Measurements from ENCODE around the gene MRI1. TPM values are rescaled to one million over a fixed set of nuclear protein-coding genes. Genes with fewer than 3 reads are reported as not detected.
"Not testable (repeated sequence)": the region's sequence is repeated elsewhere in the genome, so short reads cannot be mapped to it uniquely, and the experiment has no call there.

Gene MRI1
- polyA plus RNA-seq, 1 donor (not counting 4 experiments of a cell fraction or from before 2014, with no cell fraction given): 22.8 TPM

DNA sequence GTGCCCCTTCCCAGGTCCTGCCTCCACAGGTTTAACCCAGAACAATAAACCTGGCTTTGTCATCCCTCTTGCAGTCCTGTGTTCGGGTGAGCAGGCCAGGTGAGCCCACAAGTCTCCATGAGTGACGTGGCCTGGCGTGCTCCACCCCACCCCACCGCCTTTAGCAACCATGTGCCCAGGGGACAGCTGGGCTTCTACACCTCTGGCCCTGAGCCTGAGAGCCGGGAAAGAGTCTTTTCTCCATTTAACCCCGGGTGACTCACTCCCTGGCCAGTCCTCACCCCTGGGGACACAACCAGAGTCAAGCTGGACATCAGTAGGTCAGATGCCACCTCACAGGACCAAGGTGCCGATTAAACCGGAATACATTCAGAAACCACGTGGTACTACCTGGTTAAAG, 14.1 kb downstream of the MRI1 start:
- FAIRE-seq: no peak
- no peak for TF ChIP-seq EZH2 (IDR thresholded peaks at IDR 0.05; ENCODE audit: low read length)
- TF ChIP-seq, protein P1, sequence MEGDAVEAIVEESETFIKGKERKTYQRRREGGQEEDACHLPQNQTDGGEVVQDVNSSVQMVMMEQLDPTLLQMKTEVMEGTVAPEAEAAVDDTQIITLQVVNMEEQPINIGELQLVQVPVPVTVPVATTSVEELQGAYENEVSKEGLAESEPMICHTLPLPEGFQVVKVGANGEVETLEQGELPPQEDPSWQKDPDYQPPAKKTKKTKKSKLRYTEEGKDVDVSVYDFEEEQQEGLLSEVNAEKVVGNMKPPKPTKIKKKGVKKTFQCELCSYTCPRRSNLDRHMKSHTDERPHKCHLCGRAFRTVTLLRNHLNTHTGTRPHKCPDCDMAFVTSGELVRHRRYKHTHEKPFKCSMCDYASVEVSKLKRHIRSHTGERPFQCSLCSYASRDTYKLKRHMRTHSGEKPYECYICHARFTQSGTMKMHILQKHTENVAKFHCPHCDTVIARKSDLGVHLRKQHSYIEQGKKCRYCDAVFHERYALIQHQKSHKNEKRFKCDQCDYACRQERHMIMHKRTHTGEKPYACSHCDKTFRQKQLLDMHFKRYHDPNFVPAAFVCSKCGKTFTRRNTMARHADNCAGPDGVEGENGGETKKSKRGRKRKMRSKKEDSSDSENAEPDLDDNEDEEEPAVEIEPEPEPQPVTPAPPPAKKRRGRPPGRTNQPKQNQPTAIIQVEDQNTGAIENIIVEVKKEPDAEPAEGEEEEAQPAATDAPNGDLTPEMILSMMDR (optimal IDR thresholded peaks at IDR 0.05 in 1 of 3, IDR thresholded peaks at IDR 0.05 in 1 of 3, conservative IDR thresholded peaks at IDR 0.05 in 1 of 3; ENCODE audit: extremely low read depth in 1 of 3, insufficient read depth in 2 of 3, low read length in 3 of 3): no peak
- H3K4me3 ChIP-seq (ENCODE audit: control insufficient read depth in 2 of 3, extremely low read depth in 1 of 3, insufficient read depth in 2 of 3, low read depth in 1 of 3, low read length in 3 of 3): no peak overlapping the region
- DNase-seq (ENCODE audit: low read depth, low spot score): no peak
- no peaks in the 10 kb centered on the region for H3K9me3 ChIP-seq (ENCODE audit: control insufficient read depth, low read depth, low read length)
- no peak overlapping the region for H3K9ac ChIP-seq (ENCODE audit: control insufficient read depth, extremely low read depth, insufficient read depth, low read length)
- no peak overlapping the region for H2AFZ ChIP-seq (ENCODE audit: control insufficient read depth, low read length)
- H3K36me3 ChIP-seq (ENCODE audit: control insufficient read depth in 2 of 2, extremely low read depth in 1 of 2, insufficient read depth in 2 of 2, low read length in 2 of 2): peaks cover 23 to 25% of the 10 kb centered on the region in 2 experiments
- H4K20me1 ChIP-seq (ENCODE audit: control insufficient read depth, extremely low read depth, insufficient read depth, low read length): no peaks in the 10 kb centered on the region
- no peaks in the 10 kb centered on the region for H3K9me1 ChIP-seq (ENCODE audit: control insufficient read depth, extremely low read depth, insufficient read depth, low read length)
- dilution Hi-C loops (cut with MboI; ENCODE audit: extremely low pct_ligation_motif_present, low sequenced_read_pairs): no loop called here
- peaks cover 17% of the 10 kb centered on the region for H3K4me1 ChIP-seq (ENCODE audit: control insufficient read depth, extremely low read depth, insufficient read depth, low read length)
- H3K4me2 ChIP-seq (ENCODE audit: control insufficient read depth, extremely low read depth, insufficient read depth, low read depth, low read length): no peak overlapping the region
- no peaks in the 10 kb centered on the region for H3K27me3 ChIP-seq (ENCODE audit: control insufficient read depth, extremely low read depth, insufficient read depth, low read length)
- no peak overlapping the region for H3K27ac ChIP-seq (ENCODE audit: control insufficient read depth, insufficient read depth, low read length)
- peaks cover 27% of the 10 kb centered on the region for H3K79me2 ChIP-seq (ENCODE audit: control insufficient read depth, insufficient read depth, low read length)

GRCh38 chr19:13778847-13779246, 14.5 kb downstream of the MRI1 start:
- Histone ChIP-seq H3K9ac (ENCODE audit: control insufficient read depth, extremely low read depth, insufficient read depth, low read length) (no peak overlapping the region), H4K20me1 (ENCODE audit: control insufficient read depth, extremely low read depth, insufficient read depth, low read length) (no peaks in the 10 kb centered on the region), H3K4me1 (ENCODE audit: control insufficient read depth, extremely low read depth, insufficient read depth, low read length) (peaks cover 17% of the 10 kb centered on the region), H3K36me3 (ENCODE audit: control insufficient read depth in 2 of 2, extremely low read depth in 1 of 2, insufficient read depth in 2 of 2, low read length in 2 of 2) (peaks cover 23 to 25% of the 10 kb centered on the region in 2 experiments), H2AFZ (ENCODE audit: control insufficient read depth, low read length) (no peak overlapping the region), H3K27me3 (ENCODE audit: control insufficient read depth, extremely low read depth, insufficient read depth, low read length) (no peaks in the 10 kb centered on the region), H3K4me3 (ENCODE audit: control insufficient read depth in 2 of 3, extremely low read depth in 1 of 3, insufficient read depth in 2 of 3, low read depth in 1 of 3, low read length in 3 of 3) (no peak overlapping the region), H3K9me3 (ENCODE audit: control insufficient read depth, low read depth, low read length) (no peaks in the 10 kb centered on the region), H3K4me2 (ENCODE audit: control insufficient read depth, extremely low read depth, insufficient read depth, low read depth, low read length) (no peak overlapping the region), H3K27ac (ENCODE audit: control insufficient read depth, insufficient read depth, low read length) (no peak overlapping the region), H3K79me2 (ENCODE audit: control insufficient read depth, insufficient read depth, low read length) (peaks cover 27% of the 10 kb centered on the region), H3K9me1 (ENCODE audit: control insufficient read depth, extremely low read depth, insufficient read depth, low read length) (no peaks in the 10 kb centered on the region)
- dilution Hi-C loops (cut with MboI; ENCODE audit: extremely low pct_ligation_motif_present, low sequenced_read_pairs): no loop called here
- DNase-seq (ENCODE audit: low read depth, low spot score) (no peak), FAIRE-seq (no peak)
- TF ChIP-seq EZH2 (IDR thresholded peaks at IDR 0.05; ENCODE audit: low read length): no peak
- TF ChIP-seq, protein P1 (optimal IDR thresholded peaks at IDR 0.05 in 1 of 3, IDR thresholded peaks at IDR 0.05 in 1 of 3, conservative IDR thresholded peaks at IDR 0.05 in 1 of 3; ENCODE audit: extremely low read depth in 1 of 3, insufficient read depth in 2 of 3, low read length in 3 of 3): no peak

DNA sequence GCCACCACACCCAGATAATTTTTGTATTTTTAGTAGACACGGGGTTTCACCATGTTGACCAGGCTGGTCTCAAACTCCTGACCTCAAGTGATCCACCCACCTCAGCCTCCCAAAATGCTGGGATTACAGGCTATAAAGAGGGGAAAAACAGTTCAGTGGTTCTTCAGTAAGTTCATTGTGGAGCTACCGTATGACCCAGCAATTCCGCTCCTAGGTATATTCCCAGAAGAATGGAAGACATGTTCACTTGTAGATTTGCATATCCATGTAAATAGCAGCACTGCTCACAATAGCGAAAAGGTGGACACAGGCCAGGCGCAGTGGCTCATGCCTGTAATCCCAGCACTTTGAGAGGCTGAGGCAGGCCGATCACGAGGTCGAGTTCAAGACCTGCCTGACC, 15.5 kb downstream of the MRI1 start:
- H3K27ac ChIP-seq (ENCODE audit: control insufficient read depth, insufficient read depth, low read length); H2AFZ ChIP-seq (ENCODE audit: control insufficient read depth, low read length); H3K9ac ChIP-seq (ENCODE audit: control insufficient read depth, extremely low read depth, insufficient read depth, low read length); H3K27me3 ChIP-seq (ENCODE audit: control insufficient read depth, extremely low read depth, insufficient read depth, low read length); DNase-seq (ENCODE audit: low read depth, low spot score); H3K4me3 ChIP-seq (ENCODE audit: control insufficient read depth in 2 of 3, extremely low read depth in 1 of 3, insufficient read depth in 2 of 3, low read depth in 1 of 3, low read length in 3 of 3); H3K9me1 ChIP-seq (ENCODE audit: control insufficient read depth, extremely low read depth, insufficient read depth, low read length); H3K9me3 ChIP-seq (ENCODE audit: control insufficient read depth, low read depth, low read length); H3K4me2 ChIP-seq (ENCODE audit: control insufficient read depth, extremely low read depth, insufficient read depth, low read depth, low read length); FAIRE-seq; H4K20me1 ChIP-seq (ENCODE audit: control insufficient read depth, extremely low read depth, insufficient read depth, low read length); dilution Hi-C loops (cut with MboI; ENCODE audit: extremely low pct_ligation_motif_present, low sequenced_read_pairs): not testable (repeated sequence)
- peaks cover 17% of the 10 kb centered on the region for H3K4me1 ChIP-seq (ENCODE audit: control insufficient read depth, extremely low read depth, insufficient read depth, low read length)
- peaks cover 21% of the 10 kb centered on the region for H3K79me2 ChIP-seq (ENCODE audit: control insufficient read depth, insufficient read depth, low read length)
- H3K36me3 ChIP-seq (ENCODE audit: control insufficient read depth in 2 of 2, extremely low read depth in 1 of 2, insufficient read depth in 2 of 2, low read length in 2 of 2): peaks cover 23 to 25% of the 10 kb centered on the region in 2 experiments

All from keratinocyte (primary cell).